Esophagus muscularis mucosa (tissue), 3 donors: ENCODE data around the gene KHNYN.

Experiments used
- POLR2A ChIP-seq: fragments of 450-650 bp; IDR thresholded peaks from one replicate; pipeline ENCODE4 v1.6.1; 2017; ENCODE audit warnings: antibody characterized with exemption, moderate library complexity, mild to moderate bottlenecking, low read depth
- TF ChIP-seq, protein P1 (sequence below), 3 experiments: fragments of 200-600 bp in 2 of 3; fragments of 450-650 bp in 1 of 3; sonication (generic) in 2 of 3; IDR thresholded peaks; one replicate each; pipeline ENCODE4 v1.5.1; 2017 to 2019; ENCODE audit warnings: antibody characterized with exemption in 3 of 3, mild to moderate bottlenecking in 2 of 3, moderate library complexity in 1 of 3

GRCh38 chr14:24432259-24433131 lies 2.7 kb downstream of the KHNYN start:
- TF ChIP-seq, protein P1, sequence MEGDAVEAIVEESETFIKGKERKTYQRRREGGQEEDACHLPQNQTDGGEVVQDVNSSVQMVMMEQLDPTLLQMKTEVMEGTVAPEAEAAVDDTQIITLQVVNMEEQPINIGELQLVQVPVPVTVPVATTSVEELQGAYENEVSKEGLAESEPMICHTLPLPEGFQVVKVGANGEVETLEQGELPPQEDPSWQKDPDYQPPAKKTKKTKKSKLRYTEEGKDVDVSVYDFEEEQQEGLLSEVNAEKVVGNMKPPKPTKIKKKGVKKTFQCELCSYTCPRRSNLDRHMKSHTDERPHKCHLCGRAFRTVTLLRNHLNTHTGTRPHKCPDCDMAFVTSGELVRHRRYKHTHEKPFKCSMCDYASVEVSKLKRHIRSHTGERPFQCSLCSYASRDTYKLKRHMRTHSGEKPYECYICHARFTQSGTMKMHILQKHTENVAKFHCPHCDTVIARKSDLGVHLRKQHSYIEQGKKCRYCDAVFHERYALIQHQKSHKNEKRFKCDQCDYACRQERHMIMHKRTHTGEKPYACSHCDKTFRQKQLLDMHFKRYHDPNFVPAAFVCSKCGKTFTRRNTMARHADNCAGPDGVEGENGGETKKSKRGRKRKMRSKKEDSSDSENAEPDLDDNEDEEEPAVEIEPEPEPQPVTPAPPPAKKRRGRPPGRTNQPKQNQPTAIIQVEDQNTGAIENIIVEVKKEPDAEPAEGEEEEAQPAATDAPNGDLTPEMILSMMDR (IDR thresholded peaks at IDR 0.05): no peak
- TF ChIP-seq POLR2A: no peak
